Activated CD4-positive, CD25-positive, alpha-beta regulatory T cell (primary cell): ENCODE data around the gene PAK1.
A peak's percentile ranks its signal among the peaks of the same experiment; 100 is the strongest.

Experiments
- DNase-seq, 4 experiments: peaks; one replicate each; lab custom pipeline; 2025; lab: John Stamatoyannopoulos, UW

Gene PAK1

GRCh38 chr11:77436506-77436905 lies 37.4 kb downstream of the PAK1 start:
- no peak for DNase-seq

- DNase-seq = no peak
Observed at GRCh38 chr11:77435972-77436371, 37.9 kb downstream of the PAK1 start.

GRCh38 chr11:77431813-77432212 lies 42.1 kb downstream of the PAK1 start:
- no peak for DNase-seq

DNA sequence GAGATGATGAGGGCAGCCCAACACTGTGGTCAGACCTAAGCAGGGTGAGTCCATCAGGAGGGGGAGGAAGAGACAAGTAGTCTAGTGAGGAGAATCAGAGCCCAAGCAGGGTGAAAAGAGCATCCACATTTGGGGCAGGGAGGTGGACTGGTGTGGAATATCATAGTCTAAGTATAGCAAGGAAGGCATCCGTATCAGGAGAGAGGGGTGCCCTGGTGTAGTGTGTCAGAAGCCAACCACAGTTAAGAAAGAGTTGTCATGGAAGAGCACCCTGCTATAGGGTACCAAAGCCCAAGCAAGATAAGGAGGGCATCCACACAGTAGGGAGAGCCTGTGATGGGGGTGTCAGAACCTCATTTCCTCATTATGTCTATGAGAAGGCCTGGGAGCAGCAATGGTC lies 45.3 kb downstream of the PAK1 start:
- DNase-seq = no peak

GRCh38 chr11:77425346-77425745 lies 48.5 kb downstream of the PAK1 start:
- DNase-seq = no peak

GRCh38 chr11:77424644-77425043 lies 49.2 kb downstream of the PAK1 start:
- no peak for DNase-seq

GRCh38 chr11:77423624-77424023 lies 50.3 kb downstream of the PAK1 start:
- no peak for DNase-seq

GRCh38 chr11:77422687-77423086 lies 51.2 kb downstream of the PAK1 start:
- DNase-seq = no peak

- no peak for DNase-seq
Observed at GRCh38 chr11:77421041-77421723, 52.7 kb downstream of the PAK1 start.

DNA sequence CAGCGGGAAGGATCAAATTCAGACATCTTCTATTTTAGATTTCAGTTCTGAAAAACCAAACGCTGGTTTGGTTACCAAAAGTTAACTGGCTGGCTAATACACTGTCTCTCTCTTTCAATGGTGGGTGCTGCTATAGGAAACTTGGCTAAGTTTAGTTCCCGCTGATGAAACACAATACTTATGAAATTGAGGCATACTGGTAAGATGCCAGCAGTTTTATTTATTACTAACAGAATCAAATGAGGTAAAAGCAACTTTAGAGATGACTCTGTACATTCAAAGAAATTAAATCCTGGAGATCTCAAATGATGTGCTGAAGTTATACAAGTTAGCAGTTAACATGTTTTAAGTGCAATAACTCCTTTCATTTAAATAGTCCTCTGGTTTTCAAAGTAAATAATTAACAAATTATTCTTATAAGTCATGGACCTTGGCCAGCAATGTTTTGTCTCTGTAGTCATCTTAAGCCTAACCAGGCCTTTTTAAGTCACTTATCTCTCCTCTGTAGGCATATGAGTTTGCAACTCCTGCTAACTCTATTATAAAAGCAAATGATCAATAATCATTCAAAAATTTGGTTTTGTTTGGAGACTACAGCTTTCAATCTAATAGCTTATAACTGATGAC lies 54.8 kb downstream of the PAK1 start:
- DNase-seq = no peak

DNA sequence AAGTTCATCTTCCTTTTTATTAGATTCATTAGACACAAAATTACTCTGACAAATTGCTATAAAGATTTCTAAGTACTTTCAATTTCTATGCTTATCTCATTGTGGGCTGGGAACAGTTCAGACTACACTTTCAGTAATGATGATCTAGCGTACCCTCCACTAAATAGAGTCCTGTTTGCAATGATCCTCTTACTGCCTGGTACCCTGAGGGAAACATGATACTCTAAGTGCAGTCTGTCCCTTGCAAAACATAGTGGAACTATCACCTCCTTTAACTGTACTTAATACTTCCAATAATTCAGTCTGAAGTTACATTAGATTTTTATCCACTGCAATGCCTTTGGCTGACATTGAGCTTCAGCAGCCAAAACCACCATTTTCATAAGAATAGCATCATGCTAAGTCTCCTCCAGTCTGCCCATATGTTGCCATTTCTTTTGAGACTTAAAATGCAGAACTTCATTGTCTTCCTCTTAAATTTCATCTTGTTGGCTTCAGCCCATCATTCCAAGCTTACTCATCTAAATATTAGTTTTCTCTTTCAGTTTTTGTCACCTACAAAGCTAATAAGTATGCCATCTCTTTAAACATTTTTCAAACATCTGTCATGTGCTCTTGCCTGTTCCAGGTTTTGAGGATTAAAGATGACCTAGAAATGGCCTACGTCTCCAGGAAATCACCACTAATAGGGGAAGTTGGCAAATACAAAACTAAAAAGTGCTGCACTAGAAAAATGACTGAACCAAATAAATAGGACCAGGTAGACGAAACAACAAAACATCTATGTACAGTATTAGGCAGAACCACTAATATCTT lies 55.5 kb downstream of the PAK1 start:
- no peak for DNase-seq

DNA sequence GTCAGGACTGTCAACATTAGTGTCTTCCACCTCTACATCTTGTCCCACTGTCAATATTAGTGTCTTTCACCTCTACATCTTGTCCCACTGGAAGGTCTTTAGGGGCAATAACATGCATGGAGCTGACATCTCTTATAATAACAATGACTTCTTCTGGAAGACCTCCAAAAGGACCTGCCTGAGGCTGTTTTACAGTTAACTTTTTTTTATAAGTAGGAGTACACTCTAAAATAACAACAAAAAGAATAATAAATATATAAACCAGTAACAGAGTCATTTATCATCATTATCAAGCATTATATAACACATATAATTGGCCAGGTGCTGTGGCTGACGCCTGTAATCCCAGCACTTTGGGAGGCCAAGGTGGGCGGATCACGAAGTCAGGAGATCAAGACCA lies 57.5 kb downstream of the PAK1 start:
- no peak for DNase-seq

GRCh38 chr11:77413850-77414460 lies 59.9 kb downstream of the PAK1 start:
- no peak for DNase-seq

DNA sequence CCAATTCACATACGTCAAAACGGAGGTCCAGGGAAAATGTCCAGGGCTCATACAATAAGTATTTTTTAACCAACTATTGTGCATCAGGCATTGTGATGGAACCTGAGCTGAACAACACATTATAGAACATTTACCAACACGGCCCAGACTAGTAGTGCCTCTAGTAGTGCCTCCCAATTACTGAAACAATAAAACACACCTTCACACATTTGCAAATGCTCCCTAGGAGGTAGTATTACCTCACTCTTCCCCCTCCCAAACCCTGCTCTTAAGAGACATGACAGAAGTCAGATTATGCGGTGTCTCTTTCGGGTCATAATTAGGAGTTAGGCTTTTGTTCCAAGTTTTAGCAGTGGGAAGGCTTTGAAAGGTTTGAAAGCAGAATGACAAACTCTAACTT lies 61.1 kb downstream of the PAK1 start:
- no peak for DNase-seq

GRCh38 chr11:77411717-77412441 lies 62.0 kb downstream of the PAK1 start:
- peak; percentile 32 to 62 (median 50) for DNase-seq

- DNase-seq = no peak
Observed at GRCh38 chr11:77411137-77411707, 62.7 kb downstream of the PAK1 start.

DNA sequence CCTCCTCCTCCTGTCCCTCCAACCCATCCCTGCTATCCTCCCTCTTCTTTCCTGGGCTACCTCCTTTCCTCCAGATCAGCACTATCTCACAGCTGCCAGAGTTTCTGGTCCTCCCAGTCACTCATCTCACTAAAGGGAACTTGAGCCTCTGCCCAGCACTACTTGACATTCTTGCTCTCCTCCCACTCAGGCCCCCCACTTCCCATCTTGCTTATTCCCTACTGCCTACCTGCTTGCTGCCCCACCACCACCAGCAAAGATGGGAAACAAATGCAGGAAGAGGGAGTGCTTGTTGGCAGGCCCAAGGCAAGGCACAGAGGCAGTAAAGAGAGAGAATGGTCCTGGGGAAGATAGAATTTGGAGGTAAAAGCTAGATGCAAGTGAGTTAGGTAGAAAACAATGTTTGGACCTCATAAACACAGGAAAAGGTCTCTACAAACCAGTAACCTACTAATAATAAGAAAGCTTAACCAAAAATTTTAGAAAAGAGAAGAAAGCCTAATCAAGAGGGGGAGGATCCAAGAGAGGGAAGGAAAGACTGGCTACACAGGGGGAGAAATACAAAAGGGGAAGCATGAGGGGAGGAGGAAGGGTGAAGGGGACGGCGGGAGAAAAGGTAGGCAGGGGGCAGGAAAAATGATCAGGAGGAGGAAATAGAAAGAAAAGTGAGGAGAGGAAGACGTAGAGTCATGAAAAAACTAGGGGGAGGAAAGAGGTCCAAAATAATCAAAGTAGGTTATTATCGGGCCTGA lies 63.6 kb downstream of the PAK1 start:
- DNase-seq = no peak

GRCh38 chr11:77409046-77409445 lies 64.8 kb downstream of the PAK1 start:
- DNase-seq = no peak

- DNase-seq = no peak
Observed at GRCh38 chr11:77407613-77408012, 66.3 kb downstream of the PAK1 start.

DNA sequence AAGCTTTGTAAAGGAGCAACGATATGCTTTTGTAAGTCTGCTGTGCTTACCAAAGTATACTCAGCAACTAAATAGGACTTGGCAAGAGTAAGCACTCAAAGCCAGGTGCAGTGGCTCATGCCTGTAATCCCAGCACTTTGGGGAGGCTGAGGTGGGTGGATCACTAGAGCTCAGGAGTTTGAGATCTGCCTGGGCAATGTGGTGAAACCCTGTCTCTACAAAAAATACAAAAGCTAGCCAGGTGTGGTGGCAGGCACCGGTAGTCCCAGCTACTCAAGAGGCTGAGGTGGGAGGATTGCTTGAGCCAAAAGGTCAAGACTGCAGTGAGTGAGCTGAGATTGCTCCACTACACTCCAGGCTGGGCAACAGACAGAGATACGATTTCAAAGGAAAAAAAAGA lies 67.5 kb downstream of the PAK1 start:
- DNase-seq = no peak

DNA sequence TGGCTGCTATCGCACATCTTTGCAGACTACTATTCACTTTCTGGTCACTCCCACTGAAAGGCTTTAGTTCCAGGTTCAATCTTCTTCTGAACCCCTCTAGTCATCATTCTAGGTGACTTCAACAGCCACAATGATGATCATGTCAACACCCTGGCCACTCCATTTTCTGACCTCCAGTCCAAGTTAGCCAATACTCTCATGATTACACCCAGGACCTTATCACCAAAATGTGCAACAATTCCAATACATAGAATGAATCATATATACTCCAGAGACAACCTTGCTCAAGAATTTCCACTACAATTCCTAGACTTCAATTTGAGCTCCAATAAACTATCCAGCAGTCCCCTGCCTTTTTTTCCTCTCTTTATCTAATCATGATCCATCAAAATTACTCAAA lies 70.7 kb downstream of the PAK1 start:
- no peak for DNase-seq
